Measurements from ENCODE around the gene TAOK2. TPM values are rescaled to one million over a fixed set of nuclear protein-coding genes. Genes with fewer than 3 reads are reported as not detected.

Gene TAOK2
- total and polyA plus RNA-seq, 2 of the 13 experiments (the other 11 are each of a cell fraction or from before 2014, with no cell fraction given), result 17.4 to 43.2 TPM

DNA sequence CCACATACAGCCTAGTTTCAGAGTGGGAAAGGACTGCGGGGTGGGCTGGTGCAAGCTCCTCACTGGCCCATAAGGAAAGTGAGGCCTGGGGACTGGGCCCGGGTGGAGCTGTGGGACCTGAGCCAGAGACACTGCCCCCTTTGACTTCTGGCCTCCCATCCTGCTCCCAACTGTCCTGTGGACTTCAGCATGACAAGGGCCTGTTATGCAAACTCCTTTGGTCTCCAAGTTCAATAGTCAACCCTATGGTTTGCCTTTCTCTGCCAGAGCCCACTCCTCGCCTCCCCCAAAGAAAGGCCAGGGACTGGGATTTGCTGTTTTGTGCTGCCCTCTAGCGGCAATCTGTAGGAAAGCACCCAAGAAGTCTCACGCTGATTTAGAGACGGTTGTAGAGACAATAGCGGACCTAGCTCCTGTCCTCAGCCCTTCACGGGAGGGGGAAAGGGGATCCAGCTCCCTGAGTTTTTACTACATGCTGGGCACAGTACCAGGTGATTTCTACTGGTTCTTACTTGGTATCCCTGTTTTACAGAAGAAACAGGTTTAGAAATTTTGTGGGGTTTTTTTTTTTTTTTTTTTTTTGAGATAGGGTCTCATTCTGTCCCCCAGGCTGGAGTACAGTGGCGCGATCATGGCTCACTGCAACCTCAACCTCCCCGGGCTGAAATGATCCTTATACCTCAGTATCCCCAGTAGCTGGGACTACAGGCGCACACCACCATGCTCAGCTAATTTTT lies 58.6 kb downstream of the TAOK2 start (continued):
- TF ChIP-seq CSRNP1 (CRISPR knock-in tag; IDR thresholded peaks at IDR 0.05) (no peak), ZNF619 (CRISPR knock-in tag; IDR thresholded peaks at IDR 0.05) (no peak), NFE2 (CRISPR knock-in tag; IDR thresholded peaks at IDR 0.05) (no peak), ZBTB33 (CRISPR knock-in tag; IDR thresholded peaks at IDR 0.05) (peak; percentile 61), ZNF569 (CRISPR knock-in tag; IDR thresholded peaks at IDR 0.05; ENCODE audit: borderline replicate concordance) (no peak), PHF5A (CRISPR knock-in tag; IDR thresholded peaks at IDR 0.05; ENCODE audit: low read depth, unreplicated experiment) (peak; percentile 38), ARNT (IDR thresholded peaks at IDR 0.05) (no peak), PTBP1 (IDR thresholded peaks at IDR 0.05; ENCODE audit: low read depth, low read length, poor library complexity, severe bottlenecking) (no peak), RAD21 (CRISPR knock-in tag; IDR thresholded peaks at IDR 0.05) (peak; percentile 85), HMGXB3 (CRISPR knock-in tag; IDR thresholded peaks at IDR 0.05; ENCODE audit: borderline replicate concordance) (peak; percentile 59; the same call in 1 of the 2 replicates), SMAD3 (CRISPR knock-in tag; IDR thresholded peaks at IDR 0.05) (peak; percentile 57; the same call in 1 of the 2 replicates), KAT8 (CRISPR knock-in tag; IDR thresholded peaks at IDR 0.05) (peak; percentile 29; the same call in 1 of the 2 replicates), ZNF766 (CRISPR knock-in tag; IDR thresholded peaks at IDR 0.05; ENCODE audit: borderline replicate concordance) (no peak), RBAK (CRISPR knock-in tag; IDR thresholded peaks at IDR 0.05) (no peak), ZNF652 (CRISPR knock-in tag; IDR thresholded peaks at IDR 0.05; ENCODE audit: borderline replicate concordance, low read depth) (no peak), AGO2 (optimal IDR thresholded peaks at IDR 0.05; ENCODE audit: low read depth, low read length) (no peak), PAX8 (CRISPR knock-in tag; IDR thresholded peaks at IDR 0.05; ENCODE audit: borderline replicate concordance) (no peak), STAG1 (CRISPR knock-in tag; IDR thresholded peaks at IDR 0.05) (peak; percentile 94)
- TF ChIP-seq, protein P1, sequence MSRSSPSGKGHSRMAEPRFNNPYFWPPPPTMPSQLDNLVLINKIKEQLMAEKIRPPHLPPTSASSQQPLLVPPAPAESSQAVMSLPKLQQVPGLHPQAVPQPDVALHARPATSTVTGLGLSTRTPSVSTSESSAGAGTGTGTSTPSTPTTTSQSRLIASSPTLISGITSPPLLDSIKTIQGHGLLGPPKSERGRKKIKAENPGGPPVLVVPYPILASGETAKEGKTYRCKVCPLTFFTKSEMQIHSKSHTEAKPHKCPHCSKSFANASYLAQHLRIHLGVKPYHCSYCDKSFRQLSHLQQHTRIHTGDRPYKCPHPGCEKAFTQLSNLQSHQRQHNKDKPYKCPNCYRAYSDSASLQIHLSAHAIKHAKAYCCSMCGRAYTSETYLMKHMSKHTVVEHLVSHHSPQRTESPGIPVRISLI (CRISPR knock-in tag; IDR thresholded peaks at IDR 0.05; ENCODE audit: borderline replicate concordance), result peak; percentile 31; the same call in 1 of the 2 replicates

All from HepG2 (cell line).